Sigmoid colon (tissue), 7 donors: Measurements from ENCODE around the gene THAP5. TPM values are rescaled to one million over a fixed set of nuclear protein-coding genes. Genes with fewer than 3 reads are reported as not detected.

Source experiments
- DNase-seq: peaks from one replicate; pipeline ENCODE4 v3.0.0-alpha.2; 2019
- H3K27ac ChIP-seq, 4 donors: fragments of 200-600 bp; sonication (generic); one replicate each; pipeline ENCODE4 v1.5.1; 2016 to 2019; ENCODE audit warnings: mild to moderate bottlenecking in 1 of 4
- H3K27me3 ChIP-seq, 3 donors: fragments of 200-600 bp; sonication (generic); one replicate each; pipeline ENCODE4 v1.5.1; 2019; ENCODE audit warnings: mild to moderate bottlenecking in 1 of 3
- H3K36me3 ChIP-seq, 4 donors: fragments of 200-600 bp; sonication (generic); one replicate each; pipeline ENCODE4 v1.5.1; 2016 to 2019
- H3K4me1 ChIP-seq, 4 donors: fragments of 200-600 bp; sonication (generic); one replicate each; pipeline ENCODE4 v1.5.1; 2017 to 2019
- H3K4me3 ChIP-seq, 4 donors: fragments of 200-600 bp; sonication (generic); one replicate each; pipeline ENCODE4 v1.5.1; 2017 to 2019; ENCODE audit warnings: mild to moderate bottlenecking in 2 of 4, moderate library complexity in 1 of 4
- H3K9me3 ChIP-seq, 4 donors: fragments of 200-600 bp in 3 of 4; sonication (generic) in 3 of 4; one replicate each; pipeline versions ENCODE4 v1.5.1 to v1.6.1; 2013 to 2019
- CTCF ChIP-seq, 4 experiments: fragments of 450-650 bp in 3 of 4; fragments of 200-600 bp in 1 of 4; IDR thresholded peaks; one replicate each; pipeline ENCODE4 v1.5.1; 2016 to 2019; ENCODE audit warnings: antibody characterized with exemption in 4 of 4, mild to moderate bottlenecking in 3 of 4, moderate library complexity in 2 of 4
- EP300 ChIP-seq, 4 donors: sonication (generic); formaldehyde crosslinking; IDR thresholded peaks; one replicate each; pipeline ENCODE4 v1.6.1; 2017; ENCODE audit warnings: antibody characterized with exemption in 4 of 4
- POLR2A ChIP-seq, 2 donors: fragments of 450-650 bp; IDR thresholded peaks; one replicate each; pipeline ENCODE4 v1.6.1; 2016; ENCODE audit warnings: antibody characterized with exemption in 2 of 2, mild to moderate bottlenecking in 2 of 2, moderate library complexity in 2 of 2
- POLR2AphosphoS5 ChIP-seq, 4 donors: sonication (generic); formaldehyde crosslinking; IDR thresholded peaks; one replicate each; pipeline ENCODE4 v1.6.1; 2017; ENCODE audit warnings: antibody characterized with exemption in 4 of 4
- WGBS, 2 donors: extraction: QIAGEN DNeasy Blood & Tissue Kit; methylation state at CpG; one replicate each; pipeline ENCODE4 v1.1.7; 2013; 5-methylcytosine and 5-hydroxymethylcytosine counted together
- intact Hi-C: fragments of 100-400 bp; cut with DNase I; formaldehyde crosslinking; loops from one replicate; pipeline ENCODE4 v1.15.1; 2023
- polyA plus RNA-seq, 3 donors: library from polyadenylated mRNA; stranded (reverse); fragments of 200-250 nt; gene quantifications; one replicate each; pipeline ENCODE4 v1.2.3, GENCODE V29; 2013
- total RNA-seq, 4 donors: library from RNA; depleted of rRNA; stranded (reverse); fragments of >200 nt; gene quantifications; one replicate each; pipeline ENCODE4 v1.1.0, GENCODE V29; 2016
- donor health status: healthy with polysubstance abuse.
- donor health status: Bipolar disorder and iron deficiency.
- donor health status: healthy.

Gene THAP5
- total and polyA plus RNA-seq, 7 donors: 9.6 to 37.1 (median 28.5) TPM

DNA sequence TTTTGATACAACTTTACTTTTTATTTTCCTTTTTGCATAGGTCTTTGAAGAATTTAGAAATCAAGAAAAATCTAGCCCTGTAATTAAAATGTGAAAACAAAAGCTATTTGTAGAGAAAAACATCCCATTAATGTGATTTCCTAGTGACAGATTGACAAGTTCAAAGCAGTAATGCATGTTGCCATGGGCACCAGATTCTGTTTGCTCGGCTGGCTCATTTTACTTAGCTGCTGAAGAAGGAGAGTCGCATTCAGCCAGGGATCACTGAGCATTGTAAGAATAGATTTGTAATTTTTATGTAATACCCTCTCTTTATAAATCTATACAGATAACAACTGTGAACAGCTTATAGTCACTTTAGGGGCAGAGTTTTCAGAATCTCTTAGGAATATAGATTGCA is 28.6 kb upstream of the THAP5 start:
- Histone ChIP-seq H3K27me3 (no peaks in the 10 kb centered on the region), H3K4me3 (no peak overlapping the region), H3K36me3 (no peaks in the 10 kb centered on the region), H3K4me1 (no peaks in the 10 kb centered on the region), H3K27ac (no peak overlapping the region), H3K9me3 (no peaks in the 10 kb centered on the region)
- 56 to 74% methylated on average over 2 of the region's 2 CpGs for WGBS, 2 donors
- no peak for DNase-seq
- intact Hi-C loops: no loop called here
- TF ChIP-seq POLR2AphosphoS5 (IDR thresholded peaks at IDR 0.05) (no peak), POLR2A (IDR thresholded peaks at IDR 0.05) (no peak), EP300 (IDR thresholded peaks at IDR 0.05) (no peak)

- H3K36me3 ChIP-seq: no peaks in the 10 kb centered on the region
- H3K27ac ChIP-seq: no peak overlapping the region
- TF ChIP-seq POLR2AphosphoS5 (IDR thresholded peaks at IDR 0.05): no peak
- no peak for TF ChIP-seq EP300 (IDR thresholded peaks at IDR 0.05)
- TF ChIP-seq POLR2A (IDR thresholded peaks at IDR 0.05): no peak
- TF ChIP-seq CTCF (IDR thresholded peaks at IDR 0.05): no peak
- 68 to 82% methylated on average over 4 of the region's 4 CpGs for WGBS, 2 donors
- H3K4me1 ChIP-seq: no peaks in the 10 kb centered on the region
- intact Hi-C loops: no loop called here
- H3K4me3 ChIP-seq: no peak overlapping the region
- H3K9me3 ChIP-seq: no peaks in the 10 kb centered on the region
- no peak for DNase-seq
- H3K27me3 ChIP-seq: no peaks in the 10 kb centered on the region
These were observed 27.1 kb upstream of the THAP5 start for GRCh38 chr7:108596560-108596959.

- Histone ChIP-seq H3K4me1 (no peaks in the 10 kb centered on the region), H3K27me3 (no peaks in the 10 kb centered on the region), H3K4me3 (no peak overlapping the region), H3K9me3 (no peaks in the 10 kb centered on the region), H3K27ac (no peak overlapping the region), H3K36me3 (no peaks in the 10 kb centered on the region)
- 10 to 57% methylated on average over 3 of the region's 3 CpGs for WGBS, 2 donors
- no peak for TF ChIP-seq POLR2AphosphoS5 (IDR thresholded peaks at IDR 0.05)
- no peak for TF ChIP-seq EP300 (IDR thresholded peaks at IDR 0.05)
- TF ChIP-seq CTCF (IDR thresholded peaks at IDR 0.05): no peak
- no peak for TF ChIP-seq POLR2A (IDR thresholded peaks at IDR 0.05)
- no peak for DNase-seq
- intact Hi-C loops: no loop called here
These were observed 23.2 kb upstream of the THAP5 start for GRCh38 chr7:108592646-108593201.

DNA sequence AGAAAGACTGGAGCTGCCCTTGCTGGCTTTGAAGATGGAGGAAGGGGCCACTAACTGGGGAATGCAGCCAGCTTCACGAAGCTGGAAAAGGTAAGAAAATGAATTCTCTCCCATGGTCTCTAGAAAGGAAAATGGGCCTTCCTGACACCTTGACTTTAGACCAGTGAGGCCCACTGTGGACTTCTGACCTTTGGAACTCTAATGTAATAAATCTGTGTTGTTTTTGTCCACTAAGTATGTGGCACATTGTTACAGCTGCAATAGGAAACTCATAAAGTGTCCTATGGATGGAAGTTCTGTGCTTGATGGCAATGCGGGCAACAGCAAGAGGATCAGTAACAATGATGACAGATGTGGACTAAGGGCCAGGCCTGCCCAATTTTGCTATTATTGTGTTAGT is 21.1 kb upstream of the THAP5 start:
- no peak for DNase-seq
- Histone ChIP-seq H3K27me3 (no peaks in the 10 kb centered on the region), H3K27ac (no peak overlapping the region), H3K36me3 (no peaks in the 10 kb centered on the region), H3K9me3 (no peaks in the 10 kb centered on the region), H3K4me1 (no peaks in the 10 kb centered on the region), H3K4me3 (no peak overlapping the region)
- intact Hi-C loops: no loop called here
- WGBS, 2 donors: 86 to 88% methylated on average over 2 of the region's 2 CpGs
- no peak for TF ChIP-seq EP300 (IDR thresholded peaks at IDR 0.05)
- TF ChIP-seq POLR2AphosphoS5 (IDR thresholded peaks at IDR 0.05): no peak
- no peak for TF ChIP-seq CTCF (IDR thresholded peaks at IDR 0.05)
- TF ChIP-seq POLR2A (IDR thresholded peaks at IDR 0.05): no peak

DNA sequence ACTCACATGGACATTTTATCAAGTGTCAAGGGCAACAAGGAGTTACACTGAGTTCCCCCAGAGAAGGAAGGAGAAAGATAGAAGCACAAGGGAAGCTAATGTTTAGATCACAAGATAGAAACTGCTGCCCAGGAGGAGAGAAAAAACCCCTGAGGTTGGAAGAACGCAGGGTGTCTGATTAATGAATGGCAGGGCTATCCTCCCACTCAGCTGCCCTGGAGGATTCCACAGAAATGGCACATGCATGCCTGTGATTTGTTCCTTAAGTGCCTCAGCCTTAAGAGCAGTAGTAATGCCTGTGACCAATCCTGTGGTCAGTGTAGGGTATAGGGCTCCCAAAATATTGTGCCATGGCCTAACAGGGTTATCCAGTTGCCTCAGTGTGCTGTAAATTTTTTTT is 20.4 kb upstream of the THAP5 start:
- Histone ChIP-seq H3K9me3 (no peaks in the 10 kb centered on the region), H3K36me3 (no peaks in the 10 kb centered on the region), H3K27me3 (no peaks in the 10 kb centered on the region), H3K4me1 (no peaks in the 10 kb centered on the region), H3K4me3 (no peak overlapping the region), H3K27ac (no peak overlapping the region)
- WGBS, 2 donors: 67 to 68% methylated on average over 1 of the region's 1 CpG
- intact Hi-C loops: no loop called here
- TF ChIP-seq EP300 (IDR thresholded peaks at IDR 0.05): no peak
- TF ChIP-seq POLR2A (IDR thresholded peaks at IDR 0.05): no peak
- TF ChIP-seq CTCF (IDR thresholded peaks at IDR 0.05): no peak
- TF ChIP-seq POLR2AphosphoS5 (IDR thresholded peaks at IDR 0.05): no peak
- no peak for DNase-seq
